ENCODE measurements around the gene HLCS.

DNA sequence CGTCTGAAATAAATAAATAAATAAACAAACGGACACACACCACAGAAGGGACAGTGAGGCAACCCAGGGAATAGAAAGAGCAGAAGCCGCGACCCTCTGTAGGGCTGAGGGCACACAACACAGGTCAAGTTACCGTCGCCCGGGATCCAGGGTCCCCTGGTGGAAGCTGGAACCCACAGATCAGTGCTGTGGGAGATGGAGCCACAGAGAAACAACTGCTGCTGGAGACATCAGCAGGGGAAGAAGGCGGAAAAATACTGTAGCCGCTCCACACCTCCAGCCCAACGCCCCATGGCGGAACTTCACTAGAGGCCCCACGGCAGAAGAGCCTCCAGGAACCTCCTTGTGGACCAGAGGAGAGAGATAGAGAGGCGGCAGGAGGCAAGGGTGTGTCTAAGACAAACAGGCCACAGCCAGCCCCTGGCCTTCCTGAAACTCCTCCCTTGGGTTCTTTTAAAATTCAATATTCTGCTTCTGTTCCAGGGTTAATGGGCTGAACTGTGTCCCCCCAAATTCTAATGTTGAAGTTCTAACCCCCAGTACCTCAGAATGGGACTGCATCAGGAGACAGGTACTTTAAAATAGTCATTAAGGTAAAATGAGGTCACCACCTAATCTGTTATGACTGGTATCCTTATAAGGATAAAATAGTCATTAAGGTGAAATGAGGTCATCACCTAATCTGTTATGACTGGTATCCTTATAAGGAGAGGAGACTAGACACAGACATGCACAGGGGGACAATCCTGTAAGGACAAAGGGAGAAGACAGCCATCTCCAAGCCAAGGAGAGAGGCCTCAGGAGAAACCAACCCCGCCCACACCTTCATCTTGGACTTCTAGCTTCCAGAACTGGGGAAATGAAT lies 7.7 kb upstream of the HLCS start:
- TF ChIP-seq, protein P1, sequence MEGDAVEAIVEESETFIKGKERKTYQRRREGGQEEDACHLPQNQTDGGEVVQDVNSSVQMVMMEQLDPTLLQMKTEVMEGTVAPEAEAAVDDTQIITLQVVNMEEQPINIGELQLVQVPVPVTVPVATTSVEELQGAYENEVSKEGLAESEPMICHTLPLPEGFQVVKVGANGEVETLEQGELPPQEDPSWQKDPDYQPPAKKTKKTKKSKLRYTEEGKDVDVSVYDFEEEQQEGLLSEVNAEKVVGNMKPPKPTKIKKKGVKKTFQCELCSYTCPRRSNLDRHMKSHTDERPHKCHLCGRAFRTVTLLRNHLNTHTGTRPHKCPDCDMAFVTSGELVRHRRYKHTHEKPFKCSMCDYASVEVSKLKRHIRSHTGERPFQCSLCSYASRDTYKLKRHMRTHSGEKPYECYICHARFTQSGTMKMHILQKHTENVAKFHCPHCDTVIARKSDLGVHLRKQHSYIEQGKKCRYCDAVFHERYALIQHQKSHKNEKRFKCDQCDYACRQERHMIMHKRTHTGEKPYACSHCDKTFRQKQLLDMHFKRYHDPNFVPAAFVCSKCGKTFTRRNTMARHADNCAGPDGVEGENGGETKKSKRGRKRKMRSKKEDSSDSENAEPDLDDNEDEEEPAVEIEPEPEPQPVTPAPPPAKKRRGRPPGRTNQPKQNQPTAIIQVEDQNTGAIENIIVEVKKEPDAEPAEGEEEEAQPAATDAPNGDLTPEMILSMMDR (IDR thresholded peaks at IDR 0.05; ENCODE audit: low read length): no peak
- TF ChIP-seq EZH2phosphoT487 (IDR thresholded peaks at IDR 0.05; ENCODE audit: low read length): no peak
